Measurements from ENCODE around the gene FBXO15. TPM values are rescaled to one million over a fixed set of nuclear protein-coding genes. Genes with fewer than 3 reads are reported as not detected.

The FBXO15 gene
- total RNA-seq, 2 donors from 2014 or later, result 1.0 to 3.3 TPM

DNA sequence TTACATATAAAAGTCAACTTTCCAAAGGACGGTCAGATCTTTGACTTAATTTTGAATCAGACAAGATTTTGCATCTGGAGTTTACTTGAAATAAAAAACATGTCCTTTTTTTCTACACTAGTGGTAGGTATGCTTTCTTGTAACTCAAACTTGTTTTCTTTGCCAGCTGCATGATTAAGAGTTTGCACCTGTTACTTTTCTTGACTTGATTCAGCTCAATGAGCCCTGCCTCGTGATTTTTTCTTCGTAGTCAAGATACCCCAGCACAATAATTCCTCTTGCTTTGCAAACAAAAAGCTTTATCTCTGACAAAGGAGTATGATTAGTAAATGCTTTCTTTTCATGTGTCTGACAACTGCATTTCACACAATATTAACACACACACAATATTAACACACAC is 82.3 kb downstream of the FBXO15 start:
- H3K9me3 ChIP-seq, result no peaks in the 10 kb centered on the region
- 32 to 45% methylated on average over 3 of the region's 3 CpGs for WGBS, 2 donors
- peaks cover 0 to 3% of the 10 kb centered on the region in 2 donors for H3K27me3 ChIP-seq
- intact Hi-C loops (cut with DNase I), result no loop called here
- no peak for ATAC-seq
- no peak overlapping the region for H3K27ac ChIP-seq
- DNase-seq, result no peak
- no peak overlapping the region for H3K4me3 ChIP-seq
- H3K36me3 ChIP-seq (replicated peaks in 1 of 2; ENCODE audit: insufficient read depth in 1 of 2, low read depth in 2 of 2), result no peaks in the 10 kb centered on the region
- TF ChIP-seq CTCF (IDR thresholded peaks at IDR 0.05) (peak in 2 of 7 experiments; percentile 6 to 20), POLR2A (IDR thresholded peaks at IDR 0.05) (no peak)
- H3K4me1 ChIP-seq, result peaks cover 11% of the 10 kb centered on the region

- H3K27ac ChIP-seq, result no peak overlapping the region
- TF ChIP-seq POLR2A (IDR thresholded peaks at IDR 0.05) (no peak), CTCF (IDR thresholded peaks at IDR 0.05) (no peak)
- ATAC-seq, result no peak
- H3K4me1 ChIP-seq, result peaks cover 11% of the 10 kb centered on the region
- intact Hi-C loops (cut with DNase I), result no loop called here
- H3K9me3 ChIP-seq, result no peaks in the 10 kb centered on the region
- 61 to 68% methylated on average over 6 of the region's 6 CpGs for WGBS, 2 donors
- H3K27me3 ChIP-seq, result peaks cover 0 to 3% of the 10 kb centered on the region in 2 donors
- no peak for DNase-seq
- no peaks in the 10 kb centered on the region for H3K36me3 ChIP-seq (replicated peaks in 1 of 2; ENCODE audit: insufficient read depth in 1 of 2, low read depth in 2 of 2)
- H3K4me3 ChIP-seq, result no peak overlapping the region
These were observed 83.1 kb downstream of the FBXO15 start for GRCh38 chr18:74064510-74064909.

DNA sequence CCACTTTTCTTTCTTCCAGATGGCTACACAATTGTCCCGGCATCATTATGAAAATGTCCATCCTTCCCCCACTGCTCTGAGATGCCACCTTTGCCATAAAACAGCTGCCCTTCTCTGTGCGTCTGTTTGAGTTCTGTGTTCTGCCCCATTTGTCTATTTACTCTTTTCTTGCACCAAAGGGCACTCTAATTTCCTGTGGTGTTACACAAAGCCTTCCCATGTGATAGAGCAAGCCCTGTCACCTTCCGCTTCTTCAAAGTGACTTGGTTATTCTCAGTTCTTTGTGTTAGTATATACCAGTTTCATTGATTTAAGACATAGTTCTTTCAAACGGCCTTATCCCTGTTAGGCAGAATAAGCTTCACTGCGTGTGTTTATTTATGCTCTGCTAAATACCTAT is 84.1 kb downstream of the FBXO15 start:
- ATAC-seq, result no peak
- Histone ChIP-seq H3K36me3 (replicated peaks in 1 of 2; ENCODE audit: insufficient read depth in 1 of 2, low read depth in 2 of 2) (no peaks in the 10 kb centered on the region), H3K4me3 (no peak overlapping the region), H3K4me1 (peaks cover 11% of the 10 kb centered on the region), H3K27me3 (no peaks in the 10 kb centered on the region), H3K27ac (no peak overlapping the region), H3K9me3 (no peaks in the 10 kb centered on the region)
- no peak for DNase-seq
- TF ChIP-seq CTCF (IDR thresholded peaks at IDR 0.05), result no peak
- no peak for TF ChIP-seq POLR2A (IDR thresholded peaks at IDR 0.05)
- intact Hi-C loops (cut with DNase I), result no loop called here
- WGBS, 2 donors, result 76 to 84% methylated on average over 5 of the region's 5 CpGs

DNA sequence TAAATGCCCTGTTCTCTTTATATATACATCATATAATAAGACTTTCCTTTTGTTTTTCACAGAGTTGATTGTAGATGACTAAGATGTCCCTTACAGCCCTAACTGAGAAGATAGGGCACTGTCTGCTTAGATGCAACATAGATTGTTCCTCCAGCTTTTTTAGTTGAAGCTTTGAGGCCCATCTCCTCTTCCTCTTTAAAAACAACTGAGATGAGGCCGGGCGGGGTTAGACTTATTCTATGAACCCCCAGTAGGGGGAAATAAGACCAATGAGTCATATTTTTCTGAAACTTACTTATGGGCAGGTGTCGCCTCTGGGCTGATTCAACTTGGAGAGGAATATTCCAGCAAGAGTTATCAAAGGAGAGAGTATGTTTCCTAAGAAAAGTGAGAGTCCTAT is 84.6 kb downstream of the FBXO15 start:
- Histone ChIP-seq H3K27ac (no peak overlapping the region), H3K4me1 (peaks cover 11% of the 10 kb centered on the region), H3K4me3 (no peak overlapping the region), H3K36me3 (replicated peaks in 1 of 2; ENCODE audit: insufficient read depth in 1 of 2, low read depth in 2 of 2) (no peaks in the 10 kb centered on the region), H3K27me3 (no peaks in the 10 kb centered on the region), H3K9me3 (no peaks in the 10 kb centered on the region)
- WGBS, 2 donors, result 88 to 96% methylated on average over 3 of the region's 3 CpGs
- ATAC-seq, result no peak
- intact Hi-C loops (cut with DNase I), result no loop called here
- no peak for TF ChIP-seq CTCF (IDR thresholded peaks at IDR 0.05)
- TF ChIP-seq POLR2A (IDR thresholded peaks at IDR 0.05), result no peak
- no peak for DNase-seq

DNA sequence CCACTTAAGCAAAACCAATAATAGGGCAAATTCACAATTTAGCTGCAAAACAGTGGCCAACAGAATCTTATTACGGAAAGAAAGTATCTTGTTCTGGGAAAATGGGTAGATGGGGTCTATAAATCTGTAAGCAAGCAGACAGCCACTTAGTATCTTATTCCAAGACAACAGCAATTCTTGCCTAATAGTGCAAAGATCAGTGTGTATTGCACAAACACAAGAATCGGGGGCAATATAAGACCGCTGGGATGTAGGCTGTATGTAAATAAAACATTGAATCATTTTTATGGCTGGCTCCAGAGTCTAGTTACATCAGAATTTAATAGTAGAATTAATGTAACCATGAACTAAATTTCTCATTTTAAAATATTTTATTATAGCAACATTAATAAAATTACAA is 85.6 kb downstream of the FBXO15 start:
- no peaks in the 10 kb centered on the region for H3K36me3 ChIP-seq (replicated peaks in 1 of 2; ENCODE audit: insufficient read depth in 1 of 2, low read depth in 2 of 2)
- WGBS, 2 donors, result 91 to 95% methylated on average over 3 of the region's 3 CpGs
- TF ChIP-seq CTCF (IDR thresholded peaks at IDR 0.05), result no peak
- no peak for TF ChIP-seq POLR2A (IDR thresholded peaks at IDR 0.05)
- ATAC-seq (no peak), DNase-seq (no peak)
- peaks cover 11% of the 10 kb centered on the region for H3K4me1 ChIP-seq
- no peak overlapping the region for H3K4me3 ChIP-seq
- no peaks in the 10 kb centered on the region for H3K9me3 ChIP-seq
- H3K27me3 ChIP-seq, result no peaks in the 10 kb centered on the region
- no peak overlapping the region for H3K27ac ChIP-seq
- intact Hi-C loops (cut with DNase I), result no loop called here

Measured in body of pancreas (tissue), 4 donors.